NCI-H1436 (cell line): Measurements from ENCODE around the gene CDKN1B.

ENCODE experiments used
- DNase-seq: peaks from one replicate; lab custom pipeline; 2025; lab: John Stamatoyannopoulos, UW

Gene CDKN1B

GRCh38 chr12:12716793-12717585, at the start of gene CDKN1B:
Gene CDKN1B (plus strand): TSS chr12:12717368. CDS start chr12:12717840, 472 bp downstream.
- DNase-seq, result peak; percentile 94

GRCh38 chr12:12668005-12668404, 49.2 kb upstream of the CDKN1B start:
- no peak for DNase-seq

- no peak for DNase-seq
Observed at GRCh38 chr12:12669020-12669419, 48.1 kb upstream of the CDKN1B start.

DNA sequence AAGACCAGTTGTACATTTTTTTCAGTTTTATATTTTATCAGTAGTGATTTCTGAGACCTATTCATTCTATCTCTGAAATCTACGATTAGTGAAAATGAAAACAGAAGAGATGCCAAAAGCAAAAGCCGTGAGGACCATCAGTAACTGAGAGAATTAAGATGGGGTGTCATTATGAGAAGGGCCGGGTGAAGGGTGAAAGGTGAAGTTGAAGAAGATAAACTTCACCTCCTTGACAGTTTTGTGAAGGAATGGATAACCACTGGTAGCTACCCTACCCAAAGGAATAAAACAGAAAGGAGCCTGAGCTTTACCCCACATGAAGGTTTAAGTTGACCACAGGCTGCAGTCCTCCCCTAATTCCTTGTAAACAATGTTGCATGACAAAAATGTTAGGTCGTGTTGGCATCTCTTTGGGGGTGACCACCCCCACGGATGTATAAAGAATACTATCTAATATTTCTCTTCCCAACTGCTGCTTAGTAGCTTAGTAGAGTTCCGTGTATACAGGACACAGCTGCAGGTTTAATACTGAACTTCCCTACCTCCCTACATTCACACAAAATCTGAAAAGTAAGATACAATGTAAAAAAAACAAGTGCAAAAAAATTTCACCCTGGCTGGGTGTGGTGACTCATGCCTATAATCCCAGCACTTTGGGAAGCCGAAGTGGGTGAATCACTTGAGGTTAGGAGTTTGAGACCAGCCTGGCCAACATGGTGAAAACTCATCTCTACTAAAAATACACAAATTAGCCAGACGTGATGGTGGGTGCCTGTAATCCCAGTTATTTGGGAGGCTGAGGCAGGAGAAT, 45.1 kb upstream of the CDKN1B start:
- no peak for DNase-seq

DNA sequence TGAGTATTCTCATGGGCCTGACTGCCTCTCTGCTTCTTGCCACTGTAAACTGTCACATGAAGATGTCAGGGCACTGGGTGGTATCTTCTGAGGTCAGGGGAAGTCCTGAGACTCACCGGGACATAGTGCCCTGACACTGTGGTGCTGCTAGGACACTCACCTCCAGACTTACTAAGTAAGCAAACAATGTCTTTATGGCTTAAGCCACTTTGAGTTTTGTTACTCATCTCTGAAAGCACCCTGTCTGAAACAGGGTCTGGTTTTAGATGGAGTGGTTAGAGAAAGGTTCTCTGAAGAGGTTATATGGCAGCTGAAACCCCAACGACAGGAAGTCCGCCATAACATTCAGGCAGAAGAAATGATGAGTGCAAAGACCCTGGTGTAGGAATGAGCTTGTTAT, 43.9 kb upstream of the CDKN1B start:
- no peak for DNase-seq

- DNase-seq, result no peak
Observed at GRCh38 chr12:12676605-12677004, 40.6 kb upstream of the CDKN1B start.

DNA sequence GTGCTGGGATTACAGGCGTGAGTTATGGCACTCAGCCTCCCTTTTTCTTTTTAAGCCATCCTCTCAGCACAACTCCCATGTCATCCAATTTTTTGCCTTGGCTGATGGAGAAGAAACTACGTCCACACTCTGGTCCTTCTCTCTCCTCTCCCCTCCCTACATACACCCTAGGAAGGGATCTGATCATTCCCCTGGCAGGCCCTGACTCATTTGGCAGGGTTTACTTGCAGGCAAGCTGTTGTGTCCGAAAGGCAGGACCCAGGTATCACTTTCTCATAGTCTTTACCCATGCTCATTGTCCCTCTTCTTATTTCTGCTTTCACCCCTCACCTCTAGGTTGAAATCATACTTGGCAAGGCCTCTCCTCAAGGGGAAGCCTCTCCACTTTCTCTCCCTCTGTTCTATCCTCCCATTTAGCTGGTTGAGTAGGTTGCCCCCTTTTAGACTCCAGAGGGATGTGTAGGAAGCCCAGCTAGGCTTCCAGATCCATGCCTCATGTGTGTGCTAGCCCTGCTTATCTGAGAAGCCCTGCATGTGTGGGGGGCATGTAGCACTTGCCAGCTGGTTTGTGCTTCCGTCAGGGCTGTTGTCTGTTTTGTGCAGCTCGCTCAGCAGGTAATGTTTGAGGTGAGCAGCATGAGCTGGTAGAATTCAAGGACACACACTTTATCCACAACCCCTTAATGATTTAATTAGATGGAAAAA, 36.0 kb upstream of the CDKN1B start:
- no peak for DNase-seq

DNA sequence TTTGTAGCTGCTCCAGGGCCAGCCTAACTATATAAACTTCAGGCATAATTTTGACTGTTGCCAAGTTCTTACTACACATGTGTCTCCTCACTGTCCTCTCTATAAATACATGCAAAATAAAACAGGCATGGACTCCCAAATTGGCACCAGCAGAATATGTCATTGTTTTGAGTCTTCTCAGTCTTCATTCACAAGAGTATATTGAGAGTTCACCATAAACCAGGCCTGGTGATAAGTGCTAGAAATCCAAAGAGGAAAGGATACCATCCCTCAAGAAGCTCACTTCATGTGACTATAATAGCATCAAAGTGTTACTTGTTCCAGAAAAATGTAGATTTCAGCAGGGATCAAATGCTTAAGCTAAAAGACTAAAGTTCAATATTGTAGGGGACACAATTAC, 34.9 kb upstream of the CDKN1B start:
- DNase-seq, result no peak

DNA sequence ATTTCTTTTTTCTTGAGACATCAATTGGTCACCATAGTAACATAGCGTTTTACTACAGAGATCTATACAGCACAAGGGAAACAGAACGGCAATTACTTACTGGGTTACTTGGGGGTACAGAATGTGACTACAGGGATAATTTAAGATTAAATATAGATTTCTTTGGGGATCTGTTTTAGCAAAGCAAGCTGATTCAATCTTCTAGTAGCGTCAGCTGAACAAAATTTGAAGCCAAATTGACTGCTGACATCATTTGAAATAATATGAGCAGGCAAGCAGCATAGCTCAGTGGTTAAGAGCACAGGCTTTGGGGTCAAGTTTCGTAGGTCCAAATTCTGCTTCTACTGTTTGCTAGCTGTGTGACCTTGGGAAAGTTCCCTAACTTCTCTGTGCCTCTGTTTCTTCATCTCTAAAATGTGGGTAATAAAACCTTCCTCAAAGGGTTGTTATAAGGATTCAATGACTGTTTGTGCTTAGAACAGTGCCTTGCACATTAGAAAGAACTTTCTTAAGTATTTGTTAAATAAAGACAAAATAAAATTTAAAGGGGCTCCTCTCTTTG, 34.0 kb upstream of the CDKN1B start:
- DNase-seq, result no peak

- peak; percentile 2 for DNase-seq
Observed at GRCh38 chr12:12683725-12684124, 33.4 kb upstream of the CDKN1B start.

DNA sequence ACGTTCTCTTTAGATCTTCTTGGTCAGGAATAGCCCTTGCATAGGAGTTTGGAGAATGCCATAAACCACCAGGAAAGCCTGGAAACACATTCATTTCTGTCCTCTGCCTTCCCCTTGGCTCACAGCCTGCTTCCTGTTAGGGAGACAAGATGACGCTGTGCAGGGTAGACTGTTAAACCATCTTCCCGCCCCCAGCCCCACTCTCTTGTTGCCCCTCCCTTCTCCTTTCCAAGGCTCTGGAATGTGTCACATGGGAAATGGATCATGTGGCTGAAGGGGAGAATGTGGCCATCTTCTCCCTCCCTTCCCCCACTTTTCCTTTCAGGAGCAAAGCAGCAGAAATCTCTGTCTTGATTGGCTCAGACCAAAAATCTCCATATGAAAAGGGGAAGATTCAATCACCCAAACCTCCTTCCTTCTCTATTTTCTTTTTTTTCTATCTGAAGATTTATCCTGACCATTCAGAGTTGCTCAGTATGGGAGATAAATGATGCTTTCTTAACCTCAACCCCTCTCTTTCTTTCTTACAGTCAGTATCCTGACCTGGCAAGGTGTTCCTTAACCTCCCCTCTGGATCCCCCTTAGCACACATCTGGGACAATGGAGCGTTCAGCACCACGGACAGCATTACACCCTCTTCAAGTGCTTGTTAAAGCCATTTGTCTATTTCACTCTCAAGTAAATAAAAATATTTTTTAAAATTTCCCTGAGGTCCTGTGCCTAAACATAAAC, 32.6 kb upstream of the CDKN1B start:
- peak; percentile 53 for DNase-seq

- peak; percentile 88 for DNase-seq
Observed at GRCh38 chr12:12685305-12685704, 31.9 kb upstream of the CDKN1B start.

DNA sequence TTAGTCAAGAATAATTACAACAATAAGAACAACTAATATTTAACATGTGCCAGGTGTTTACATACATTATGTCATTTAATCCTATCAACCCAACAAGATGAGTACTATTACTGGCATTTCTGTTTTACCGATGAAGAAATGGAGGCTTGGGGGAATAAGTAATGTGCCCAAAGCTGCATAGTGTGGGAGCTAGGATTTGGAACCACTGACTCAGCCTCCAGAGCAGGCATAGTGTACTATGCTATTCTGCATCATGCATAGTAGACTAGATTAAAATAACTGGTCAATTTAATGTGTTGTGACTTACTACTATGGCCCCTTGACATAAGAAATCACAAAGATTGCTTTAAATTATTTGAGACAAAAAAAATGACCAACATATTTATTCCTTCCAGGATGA, 30.7 kb upstream of the CDKN1B start:
- DNase-seq, result no peak

DNA sequence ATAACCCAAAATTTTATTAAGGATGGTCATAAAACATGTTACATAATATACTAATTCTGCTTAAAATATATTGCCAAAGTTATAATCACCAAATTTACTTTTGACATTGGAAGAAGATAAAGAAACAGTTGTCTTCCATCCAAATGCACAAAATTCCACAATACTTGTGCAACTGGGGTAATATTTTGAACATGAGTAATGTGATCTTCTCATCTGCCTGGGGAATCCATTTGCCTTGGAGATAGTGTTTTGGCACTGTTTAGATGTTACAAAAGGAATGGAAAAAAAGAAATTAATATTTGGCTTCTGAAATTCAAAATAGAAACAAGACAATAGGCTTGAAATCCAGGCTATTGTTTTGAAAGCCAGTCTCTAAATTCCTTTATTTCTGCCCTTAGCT, 30.2 kb upstream of the CDKN1B start:
- no peak for DNase-seq

GRCh38 chr12:12689647-12690300, 27.4 kb upstream of the CDKN1B start:
- DNase-seq, result no peak

GRCh38 chr12:12691549-12691948, 25.6 kb upstream of the CDKN1B start:
- no peak for DNase-seq

- DNase-seq, result no peak
Observed at GRCh38 chr12:12693111-12693671, 24.0 kb upstream of the CDKN1B start.

DNA sequence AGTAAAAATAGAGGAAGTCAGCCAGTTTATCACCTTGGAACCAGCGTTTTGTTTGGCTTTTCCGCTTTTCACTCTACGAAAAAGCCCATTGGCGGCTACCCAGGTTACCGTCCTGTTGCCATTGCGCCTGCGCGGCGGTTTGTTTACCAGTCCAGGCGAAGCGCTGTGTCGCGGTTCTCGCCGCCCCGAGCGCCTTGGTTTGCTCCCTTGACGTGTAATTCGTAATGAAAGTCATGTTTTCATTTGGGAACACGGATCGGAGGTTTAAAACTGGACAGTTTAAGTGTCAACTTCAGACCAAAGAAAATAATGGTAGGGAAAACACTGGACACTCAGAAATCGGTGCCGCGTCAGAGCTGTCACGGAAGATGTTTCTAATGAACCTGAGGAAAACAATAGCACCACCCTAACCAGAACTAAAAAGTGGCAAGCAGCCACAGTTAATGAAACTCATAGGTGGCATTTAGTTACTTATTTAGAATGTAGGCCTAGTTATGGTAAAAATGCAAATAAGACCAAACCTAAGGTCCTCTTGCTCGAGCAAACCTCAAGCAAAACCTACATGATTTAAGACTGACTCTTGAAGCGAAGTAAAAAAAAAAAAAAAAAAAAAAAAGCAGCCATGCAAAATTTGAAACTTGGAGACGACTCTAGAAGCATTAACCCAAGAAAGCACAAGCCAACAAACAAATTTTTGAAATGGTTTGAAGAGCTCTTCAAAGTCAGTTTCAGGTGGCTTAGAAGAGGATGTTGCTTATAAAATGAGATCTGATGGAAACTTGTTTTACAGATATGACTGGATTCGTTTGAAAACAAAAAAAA, 20.4 kb upstream of the CDKN1B start:
- peak; percentile 76 for DNase-seq

DNA sequence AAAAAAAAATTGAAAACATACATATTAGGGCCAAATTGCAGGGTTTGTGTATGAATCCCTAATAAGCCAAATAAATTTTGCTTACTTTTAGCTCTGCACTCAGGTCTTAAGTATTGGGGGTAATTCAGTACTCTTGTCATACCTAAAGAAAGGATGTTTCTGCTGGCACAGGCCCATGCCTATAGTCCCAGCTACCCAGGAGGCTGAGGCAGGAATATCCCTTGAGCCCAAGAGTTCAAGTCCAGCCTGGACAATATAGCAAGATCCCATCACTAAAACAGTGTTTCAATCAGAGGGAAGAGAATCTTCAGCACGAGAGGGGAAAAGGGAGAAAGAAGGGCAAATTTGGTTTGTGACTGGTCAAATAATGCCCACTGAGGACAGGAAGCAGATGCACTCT, 17.8 kb upstream of the CDKN1B start:
- no peak for DNase-seq

- no peak for DNase-seq
Observed at GRCh38 chr12:12700254-12700653, 16.9 kb upstream of the CDKN1B start.
